Measurements from ENCODE around the gene ATXN1. TPM values are rescaled to one million over a fixed set of nuclear protein-coding genes. Genes with fewer than 3 reads are reported as not detected.

ATXN1 gene
- total and polyA plus RNA-seq, 2 of the 8 experiments (the other 6 are each of a cell fraction or from before 2014, with no cell fraction given), result 1.6 to 4.0 TPM

DNA sequence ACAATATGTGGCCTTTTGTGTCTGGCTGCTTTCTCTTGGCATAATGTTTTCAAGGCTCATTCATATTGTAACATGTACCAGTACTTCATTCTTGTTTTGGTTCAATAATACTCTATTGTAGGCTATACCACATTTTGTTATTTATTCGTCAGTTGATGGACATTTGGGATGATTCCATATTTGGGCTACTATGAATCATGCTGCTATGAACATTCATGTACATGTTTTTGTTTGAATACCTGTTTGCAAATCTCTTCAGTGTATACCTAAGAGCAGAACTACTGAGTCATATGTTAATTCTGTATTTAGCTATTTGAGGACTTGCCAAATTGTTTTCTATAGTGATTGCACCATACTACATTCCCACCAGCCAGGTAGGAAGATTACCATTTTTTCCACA is 263.0 kb downstream of the ATXN1 start (continued):
- no peak for TF ChIP-seq HDAC2 (IDR thresholded peaks at IDR 0.05; ENCODE audit: borderline replicate concordance in 1 of 2, low read depth in 2 of 2, low read length in 2 of 2)
- no peak for TF ChIP-seq TAF1 (IDR thresholded peaks at IDR 0.05; ENCODE audit: low read depth, low read length)
- TF ChIP-seq SUZ12 (IDR thresholded peaks at IDR 0.05; ENCODE audit: low read length), result no peak
- no peak for TF ChIP-seq JUN (IDR thresholded peaks at IDR 0.05; ENCODE audit: low read depth, low read length)
